HepG2 (cell line): ENCODE results near the gene GJC2.

ENCODE experiments used
- FOXK2 ChIP-seq: fragments of 450-650 bp; IDR thresholded peaks from 2 replicates; pipeline ENCODE4 v1.6.1; 2016
- HDAC2 ChIP-seq: sonication (generic); formaldehyde crosslinking; IDR thresholded peaks from 2 replicates; pipeline ENCODE4 v1.4.0; 2020; ENCODE audit warnings: missing genetic modification reagents
- KDM6A ChIP-seq: IDR thresholded peaks from 2 replicates; pipeline ENCODE4 v1.6.1; 2016; ENCODE audit warnings: low read depth
- REST ChIP-seq, 2 experiments: IDR thresholded peaks; 2 replicates each; pipeline ENCODE4 v1.6.1; 2011 to 2012; ENCODE audit warnings: low read length in 2 of 2, borderline replicate concordance in 1 of 2, low read depth in 1 of 2, mild to moderate bottlenecking in 1 of 2, moderate library complexity in 1 of 2
- ZBTB8A ChIP-seq: sonication (generic); formaldehyde crosslinking; IDR thresholded peaks from 2 replicates; pipeline ENCODE4 v1.4.0; 2020; ENCODE audit warnings: mild to moderate bottlenecking, low read depth, missing genetic modification reagents, borderline replicate concordance

- TF ChIP-seq KDM6A (CRISPR knock-in tag) (no peak), ZBTB8A (CRISPR knock-in tag) (no peak), HDAC2 (no peak), FOXK2 (no peak), REST (IDR thresholded peaks at IDR 0.05; ENCODE audit: borderline replicate concordance in 1 of 2, low read depth in 1 of 2, low read length in 2 of 2) (no peak)
Observed at GRCh38 chr1:228161362-228161761, 11.6 kb downstream of the GJC2 start.
